ENCODE results near the gene SHB. TPM values are rescaled to one million over a fixed set of nuclear protein-coding genes. Genes with fewer than 3 reads are reported as not detected.
A peak's percentile ranks its signal among the peaks of the same experiment; 100 is the strongest.

Gene SHB
- total and polyA plus RNA-seq, 8 donors = 3.5 to 37.7 (median 8.5) TPM

GRCh38 chr9:38064842-38065368 is 4.1 kb downstream of the SHB start:
- H3K9me3 ChIP-seq = no peaks in the 10 kb centered on the region
- no peak for TF ChIP-seq POLR2AphosphoS5 (IDR thresholded peaks at IDR 0.05)
- TF ChIP-seq CTCF (IDR thresholded peaks at IDR 0.05) = no peak
- TF ChIP-seq EP300 (IDR thresholded peaks at IDR 0.05) = no peak
- no peak for TF ChIP-seq POLR2A (IDR thresholded peaks at IDR 0.05)
- H3K4me1 ChIP-seq = peaks cover 59 to 91% (median 83%) of the 10 kb centered on the region in 4 donors
- whole genome bisulfite sequencing, 5 donors = 65 to 72% (median 71%) methylated on average over 4 of the region's 4 CpGs
- peak overlapping the region in 2 of 4 donors; percentile 89 to 93 for H3K4me3 ChIP-seq
- peak overlapping the region in 3 of 5 donors; percentile 49 to 97 (median 96) for H3K27ac ChIP-seq
- H3K27me3 ChIP-seq = peaks cover 0 to 11% (median 0%) of the 10 kb centered on the region in 3 donors
- H3K36me3 ChIP-seq = no peaks in the 10 kb centered on the region
- DNase-seq = no peak
- intact Hi-C loops (cut with DNase I; ENCODE audit: low total_unique reads) = loop anchor here (10.0 kb wide), 1 partner anchor 50 kb away; no protein-coding TSS in a partner anchor

- intact Hi-C loops (cut with DNase I; ENCODE audit: low total_unique reads) = loop anchor here (10.0 kb wide), 1 partner anchor 49 kb away; no protein-coding TSS in a partner anchor
- H3K27me3 ChIP-seq = peaks cover 0 to 11% (median 0%) of the 10 kb centered on the region in 3 donors
- DNase-seq = no peak
- H3K27ac ChIP-seq = peak overlapping the region in 2 of 5 donors; percentile 49
- no peaks in the 10 kb centered on the region for H3K9me3 ChIP-seq
- H3K36me3 ChIP-seq = no peaks in the 10 kb centered on the region
- peaks cover 72 to 100% (median 92%) of the 10 kb centered on the region in 4 donors for H3K4me1 ChIP-seq
- 25 to 43% (median 42%) methylated on average over 2 of the region's 2 CpGs for WGBS, 5 donors
- TF ChIP-seq EP300 (IDR thresholded peaks at IDR 0.05) (no peak), CTCF (IDR thresholded peaks at IDR 0.05) (no peak), POLR2A (IDR thresholded peaks at IDR 0.05) (no peak), POLR2AphosphoS5 (IDR thresholded peaks at IDR 0.05) (no peak)
- H3K4me3 ChIP-seq = no peak overlapping the region
Observed at GRCh38 chr9:38063363-38063707, 5.7 kb downstream of the SHB start.

- Histone ChIP-seq H3K36me3 (no peaks in the 10 kb centered on the region), H3K9me3 (no peaks in the 10 kb centered on the region), H3K4me1 (peaks cover 77 to 100% (median 93%) of the 10 kb centered on the region in 4 donors), H3K27ac (peak overlapping the region in 3 of 5 donors; percentile 25 to 49 (median 49)), H3K27me3 (peaks cover 0 to 7% (median 0%) of the 10 kb centered on the region in 3 donors), H3K4me3 (no peak overlapping the region)
- peak in 1 of 2 donors; percentile 5 for DNase-seq
- intact Hi-C loops (cut with DNase I; ENCODE audit: low total_unique reads) = loop anchor here (10.0 kb wide), 1 partner anchor 48 kb away; no protein-coding TSS in a partner anchor
- TF ChIP-seq EP300 (IDR thresholded peaks at IDR 0.05) = no peak
- TF ChIP-seq CTCF (IDR thresholded peaks at IDR 0.05) = no peak
- no peak for TF ChIP-seq POLR2A (IDR thresholded peaks at IDR 0.05)
- TF ChIP-seq POLR2AphosphoS5 (IDR thresholded peaks at IDR 0.05) = no peak
- WGBS, 5 donors = 76 to 81% (median 76%) methylated on average over 12 of the region's 12 CpGs
Observed at GRCh38 chr9:38062498-38063362, 6.3 kb downstream of the SHB start.

GRCh38 chr9:38062106-38062497 is 6.9 kb downstream of the SHB start:
- no peak overlapping the region for H3K4me3 ChIP-seq
- H3K27me3 ChIP-seq = peaks cover 0 to 1% (median 0%) of the 10 kb centered on the region in 3 donors
- no peak for DNase-seq
- TF ChIP-seq POLR2AphosphoS5 (IDR thresholded peaks at IDR 0.05) (no peak), EP300 (IDR thresholded peaks at IDR 0.05) (no peak), CTCF (IDR thresholded peaks at IDR 0.05) (no peak), POLR2A (IDR thresholded peaks at IDR 0.05) (no peak)
- intact Hi-C loops (cut with DNase I; ENCODE audit: low total_unique reads) = loop anchor here (10.0 kb wide), 1 partner anchor 47 kb away; no protein-coding TSS in a partner anchor
- WGBS, 5 donors = 91 to 95% (median 92%) methylated on average over 3 of the region's 3 CpGs
- H3K4me1 ChIP-seq = peaks cover 83 to 100% (median 93%) of the 10 kb centered on the region in 4 donors
- H3K9me3 ChIP-seq = no peaks in the 10 kb centered on the region
- peak overlapping the region in 1 of 5 donors; percentile 70 for H3K27ac ChIP-seq
- H3K36me3 ChIP-seq = no peaks in the 10 kb centered on the region
